Astrocyte (in vitro differentiated cells and primary cell): Measurements from ENCODE around the gene KHDC1.

Source experiments
- EZH2 ChIP-seq: IDR thresholded peaks from 2 replicates; pipeline ENCODE4 v1.6.1; 2012; ENCODE audit warnings: mild to moderate bottlenecking, low read length, inconsistent platforms; ENCODE audit not compliant: insufficient read depth
- TF ChIP-seq, protein P1 (sequence below): IDR thresholded peaks from 2 replicates; pipeline ENCODE4 v1.5.1; 2011; ENCODE audit warnings: low read depth, mild to moderate bottlenecking, inconsistent platforms, low read length, moderate library complexity; ENCODE audit not compliant: insufficient read depth

GRCh38 chr6:73248192-73248903 lies 14.6 kb downstream of the KHDC1 start:
- TF ChIP-seq EZH2 = no peak
- TF ChIP-seq, protein P1, sequence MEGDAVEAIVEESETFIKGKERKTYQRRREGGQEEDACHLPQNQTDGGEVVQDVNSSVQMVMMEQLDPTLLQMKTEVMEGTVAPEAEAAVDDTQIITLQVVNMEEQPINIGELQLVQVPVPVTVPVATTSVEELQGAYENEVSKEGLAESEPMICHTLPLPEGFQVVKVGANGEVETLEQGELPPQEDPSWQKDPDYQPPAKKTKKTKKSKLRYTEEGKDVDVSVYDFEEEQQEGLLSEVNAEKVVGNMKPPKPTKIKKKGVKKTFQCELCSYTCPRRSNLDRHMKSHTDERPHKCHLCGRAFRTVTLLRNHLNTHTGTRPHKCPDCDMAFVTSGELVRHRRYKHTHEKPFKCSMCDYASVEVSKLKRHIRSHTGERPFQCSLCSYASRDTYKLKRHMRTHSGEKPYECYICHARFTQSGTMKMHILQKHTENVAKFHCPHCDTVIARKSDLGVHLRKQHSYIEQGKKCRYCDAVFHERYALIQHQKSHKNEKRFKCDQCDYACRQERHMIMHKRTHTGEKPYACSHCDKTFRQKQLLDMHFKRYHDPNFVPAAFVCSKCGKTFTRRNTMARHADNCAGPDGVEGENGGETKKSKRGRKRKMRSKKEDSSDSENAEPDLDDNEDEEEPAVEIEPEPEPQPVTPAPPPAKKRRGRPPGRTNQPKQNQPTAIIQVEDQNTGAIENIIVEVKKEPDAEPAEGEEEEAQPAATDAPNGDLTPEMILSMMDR = no peak
